ENCODE results near the gene ABCG4.

Gene ABCG4

GRCh38 chr11:119210050-119210449 is 61.2 kb downstream of the ABCG4 start:
- no peak for DNase-seq

All from 8988T (cell line).